H9 (cell line): ENCODE measurements around the gene OLIG3. TPM values are rescaled to one million over a fixed set of nuclear protein-coding genes. Genes with fewer than 3 reads are reported as not detected.

ENCODE experiments used
- DNase-seq: peaks from one replicate; pipeline ENCODE4 v3.0.0-alpha.2; 2017
- H2AFZ ChIP-seq: one replicate; pipeline ENCODE4 v1.6.1; 2013; ENCODE audit warnings: mild to moderate bottlenecking, low read length, control low read depth, moderate library complexity
- H2AK5ac ChIP-seq: 2 replicates; pipeline ENCODE4 v1.6.1; 2013; ENCODE audit warnings: low read length, control low read depth, mixed read lengths; ENCODE audit not compliant: insufficient read length
- H2BK120ac ChIP-seq: one replicate; pipeline ENCODE4 v1.6.1; 2013; ENCODE audit warnings: low read depth, mild to moderate bottlenecking, low read length, control low read depth, inconsistent platforms; ENCODE audit not compliant: poor library complexity, severe bottlenecking
- H2BK12ac ChIP-seq: 2 replicates; pipeline ENCODE4 v1.6.1; 2013; ENCODE audit warnings: low read length, control low read depth, mixed read lengths, low read depth; ENCODE audit not compliant: insufficient read length
- H2BK15ac ChIP-seq: 2 replicates; pipeline ENCODE4 v1.6.1; 2013; ENCODE audit warnings: low read depth, low read length, control low read depth
- H2BK20ac ChIP-seq: one replicate; pipeline ENCODE4 v1.6.1; 2013; ENCODE audit warnings: low read depth, mild to moderate bottlenecking, low read length, control low read depth, inconsistent platforms; ENCODE audit not compliant: poor library complexity, severe bottlenecking
- H2BK5ac ChIP-seq: 2 replicates; pipeline ENCODE4 v1.6.1; 2013; ENCODE audit warnings: low read length, control low read depth, mixed read lengths; ENCODE audit not compliant: insufficient read length
- H3K14ac ChIP-seq: 2 replicates; pipeline ENCODE4 v1.6.1; 2013; ENCODE audit warnings: low read length, control low read depth; ENCODE audit not compliant: insufficient read depth
- H3K18ac ChIP-seq: 2 replicates; pipeline ENCODE4 v1.6.1; 2013; ENCODE audit warnings: low read depth, mild to moderate bottlenecking, mixed read lengths, low read length, control low read depth; ENCODE audit not compliant: insufficient read length
- H3K23ac ChIP-seq: 2 replicates; pipeline ENCODE4 v1.6.1; 2013; ENCODE audit warnings: low read length, control low read depth, mixed read lengths, low read depth; ENCODE audit not compliant: insufficient read length
- H3K23me2 ChIP-seq: 2 replicates; pipeline ENCODE4 v1.6.1; 2013; ENCODE audit warnings: low read depth, mild to moderate bottlenecking, mixed read lengths, low read length, control low read depth; ENCODE audit not compliant: insufficient read length, poor library complexity, severe bottlenecking
- H3K27ac ChIP-seq: 2 replicates; pipeline ENCODE4 v1.5.1; 2013; ENCODE audit warnings: low read length, control low read depth, mixed read lengths, low read depth; ENCODE audit not compliant: insufficient read length
- H3K27me3 ChIP-seq: 2 replicates; pipeline ENCODE4 v1.6.1; 2013; ENCODE audit warnings: low read length, control low read depth, inconsistent platforms; ENCODE audit not compliant: insufficient read depth
- H3K4ac ChIP-seq: 2 replicates; pipeline ENCODE4 v1.6.1; 2013; ENCODE audit warnings: low read depth, mild to moderate bottlenecking, control low read depth, inconsistent platforms, low read length, moderate library complexity
- H3K4me1 ChIP-seq: 2 replicates; pipeline ENCODE4 v1.6.1; 2013; ENCODE audit warnings: low read length, control low read depth, inconsistent platforms; ENCODE audit not compliant: insufficient read depth
- H3K4me2 ChIP-seq: 2 replicates; pipeline ENCODE4 v1.6.1; 2013; ENCODE audit warnings: low read length, control low read depth, mixed read lengths; ENCODE audit not compliant: insufficient read length, insufficient read depth
- H3K56ac ChIP-seq: 2 replicates; pipeline ENCODE4 v1.6.1; 2013; ENCODE audit warnings: low read depth, mild to moderate bottlenecking, mixed read lengths, low read length, control low read depth; ENCODE audit not compliant: insufficient read length
- H3K79me1 ChIP-seq: 2 replicates; pipeline ENCODE4 v1.6.1; 2013; ENCODE audit warnings: low read depth, mild to moderate bottlenecking, moderate library complexity, low read length, control low read depth, inconsistent platforms; ENCODE audit not compliant: insufficient read depth, poor library complexity, severe bottlenecking
- H3K79me2 ChIP-seq: 2 replicates; pipeline ENCODE4 v1.6.1; 2013; ENCODE audit warnings: low read length, control low read depth, inconsistent platforms; ENCODE audit not compliant: insufficient read depth
- H3K9ac ChIP-seq: 2 replicates; pipeline ENCODE4 v1.6.1; 2013; ENCODE audit warnings: low read length, control low read depth, mixed read lengths; ENCODE audit not compliant: insufficient read length; ENCODE audit errors: extremely low read depth
- H3K9me3 ChIP-seq: one replicate; pipeline ENCODE4 v1.6.1; 2013; ENCODE audit warnings: low read depth, low read length, inconsistent platforms; ENCODE audit not compliant: control insufficient read depth
- H3T11ph ChIP-seq: one replicate; pipeline ENCODE4 v1.6.1; 2013; ENCODE audit warnings: mild to moderate bottlenecking, low read length, control low read depth, inconsistent platforms
- H4K20me1 ChIP-seq: one replicate; pipeline ENCODE4 v1.6.1; 2013; ENCODE audit not compliant: control insufficient read depth, insufficient read length, insufficient read depth
- H4K5ac ChIP-seq: 2 replicates; pipeline ENCODE4 v1.6.1; 2013; ENCODE audit warnings: low read depth, mild to moderate bottlenecking, mixed read lengths, low read length, control low read depth; ENCODE audit not compliant: insufficient read length
- H4K8ac ChIP-seq: replicated peaks from 2 replicates; pipeline ENCODE4 v1.6.1; 2013; ENCODE audit warnings: low read length, control low read depth, mixed read lengths, low read depth; ENCODE audit not compliant: insufficient read length
- H4K91ac ChIP-seq: 2 replicates; pipeline ENCODE4 v1.6.1; 2013; ENCODE audit warnings: low read depth, mild to moderate bottlenecking, moderate library complexity, mixed read lengths, low read length, control low read depth; ENCODE audit not compliant: insufficient read length
- H3K27ac Mint-ChIP-seq, 3 experiments: 2 replicates in 2 of 3; 3 replicates in 1 of 3; pipeline ENCODE4 v1.8.0; 2020 to 2021; ENCODE audit warnings: mixed read lengths in 3 of 3, mild to moderate bottlenecking in 1 of 3, moderate library complexity in 1 of 3
- H3K27me3 Mint-ChIP-seq: 2 replicates; pipeline ENCODE4 v1.8.0; 2021; ENCODE audit warnings: low read depth, mild to moderate bottlenecking, moderate library complexity, mixed read lengths
- H3K36me3 Mint-ChIP-seq, 3 experiments: 2 replicates in 2 of 3; 3 replicates in 1 of 3; pipeline ENCODE4 v1.8.0; 2020 to 2021; ENCODE audit warnings: low read depth in 3 of 3, mixed read lengths in 3 of 3; ENCODE audit not compliant: insufficient read depth in 1 of 3
- H3K4me1 Mint-ChIP-seq, 2 experiments: 2 replicates each; pipeline ENCODE4 v1.8.0; 2020; ENCODE audit warnings: mixed read lengths in 2 of 2
- H3K4me3 Mint-ChIP-seq, 2 experiments: 2 replicates in 1 of 2; 3 replicates in 1 of 2; pipeline ENCODE4 v1.8.0; 2020 to 2021; ENCODE audit warnings: mild to moderate bottlenecking in 2 of 2, mixed read lengths in 2 of 2, moderate library complexity in 1 of 2
- H3K9me3 Mint-ChIP-seq, 2 experiments: 2 replicates in 1 of 2; 3 replicates in 1 of 2; pipeline ENCODE4 v1.8.0; 2020; ENCODE audit warnings: mild to moderate bottlenecking in 2 of 2, mixed read lengths in 2 of 2, moderate library complexity in 1 of 2
- WGBS: extraction: QIAGEN DNeasy Blood & Tissue Kit; methylation state at CpG from one replicate; pipeline ENCODE4 v1.1.7; 2013; ENCODE audit warnings: missing lambda C conversion rate, low lambda C conversion rate, mixed read lengths; ENCODE audit not compliant: insufficient read length; ENCODE audit errors: extremely low coverage; 5-methylcytosine and 5-hydroxymethylcytosine counted together
- total RNA-seq: library from RNA; stranded (reverse); gene quantifications from 2 replicates; pipeline ENCODE4 v1.2.1, GENCODE V29; 2021
- TF ChIP-seq, protein P1 (sequence below): fragments of 200-600 bp; sonication (generic); conservative IDR thresholded peaks from 3 replicates; pipeline ENCODE4 v1.8.0; 2021; ENCODE audit warnings: antibody characterized with exemption, mild to moderate bottlenecking

OLIG3 gene
- total RNA-seq, 1 experiment from 2014 or later, result 0.22 TPM

DNA sequence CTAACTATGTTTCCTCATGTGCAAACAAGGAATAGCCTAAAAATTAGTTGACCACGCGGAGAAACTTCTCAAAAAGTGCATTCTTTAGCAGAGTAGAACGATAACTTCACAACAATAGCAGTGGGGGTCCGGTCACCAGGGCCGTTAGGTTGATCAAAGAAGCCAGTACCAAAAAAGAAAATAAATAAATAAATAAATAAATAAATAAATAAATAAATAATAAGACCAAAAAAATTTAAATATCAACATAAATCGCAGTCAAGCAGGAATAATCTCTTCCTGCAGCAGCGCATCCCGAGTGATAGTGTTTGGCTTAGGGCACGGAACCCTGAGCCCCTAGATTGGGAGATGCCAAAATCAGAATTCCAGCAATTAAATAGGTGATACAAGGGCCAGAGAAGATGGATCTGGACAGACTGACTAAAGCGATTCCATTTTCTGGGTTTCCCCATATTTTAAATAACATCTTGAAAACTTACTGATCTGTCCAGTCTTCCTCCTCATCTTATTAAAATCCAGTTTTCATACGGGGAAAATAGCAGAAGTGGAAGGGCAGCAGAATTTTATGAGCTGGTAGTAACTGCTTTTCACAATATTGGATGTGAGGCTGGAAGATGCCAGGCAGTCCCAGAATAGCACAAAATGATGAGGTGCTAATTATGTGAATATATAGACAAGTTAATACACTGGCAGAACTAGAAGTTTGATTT is 4.4 kb upstream of the OLIG3 start:
- H3K4me3 Mint-ChIP-seq, result peak overlapping the region; percentile 47 to 86
- Histone ChIP-seq H3K27ac (no peak overlapping the region), H3K4me2 (peak overlapping the region; percentile 81), H4K5ac (no peak overlapping the region), H2BK15ac (no peak overlapping the region), H3K23me2 (peaks cover 32% of the 10 kb centered on the region), H4K8ac (no peak overlapping the region), H3T11ph (no peak overlapping the region), H2AK5ac (no peak overlapping the region), H3K18ac (no peak overlapping the region), H3K79me1 (no peaks in the 10 kb centered on the region), H2BK120ac (no peak overlapping the region), H3K9me3 (no peaks in the 10 kb centered on the region), H3K4me1 (no peaks in the 10 kb centered on the region), H3K14ac (no peak overlapping the region), H3K79me2 (no peaks in the 10 kb centered on the region), H4K20me1 (no peaks in the 10 kb centered on the region), H3K23ac (no peak overlapping the region), H2BK5ac (no peak overlapping the region), H2BK20ac (no peak overlapping the region), H3K27me3 (peaks cover 55% of the 10 kb centered on the region), H4K91ac (no peak overlapping the region), H3K9ac (no peak overlapping the region), H3K56ac (no peak overlapping the region), H3K4ac (no peak overlapping the region), H2AFZ (no peak overlapping the region), H2BK12ac (no peak overlapping the region)
- H3K4me1 Mint-ChIP-seq, result peaks cover 39 to 42% of the 10 kb centered on the region in 2 experiments
- TF ChIP-seq, protein P1, sequence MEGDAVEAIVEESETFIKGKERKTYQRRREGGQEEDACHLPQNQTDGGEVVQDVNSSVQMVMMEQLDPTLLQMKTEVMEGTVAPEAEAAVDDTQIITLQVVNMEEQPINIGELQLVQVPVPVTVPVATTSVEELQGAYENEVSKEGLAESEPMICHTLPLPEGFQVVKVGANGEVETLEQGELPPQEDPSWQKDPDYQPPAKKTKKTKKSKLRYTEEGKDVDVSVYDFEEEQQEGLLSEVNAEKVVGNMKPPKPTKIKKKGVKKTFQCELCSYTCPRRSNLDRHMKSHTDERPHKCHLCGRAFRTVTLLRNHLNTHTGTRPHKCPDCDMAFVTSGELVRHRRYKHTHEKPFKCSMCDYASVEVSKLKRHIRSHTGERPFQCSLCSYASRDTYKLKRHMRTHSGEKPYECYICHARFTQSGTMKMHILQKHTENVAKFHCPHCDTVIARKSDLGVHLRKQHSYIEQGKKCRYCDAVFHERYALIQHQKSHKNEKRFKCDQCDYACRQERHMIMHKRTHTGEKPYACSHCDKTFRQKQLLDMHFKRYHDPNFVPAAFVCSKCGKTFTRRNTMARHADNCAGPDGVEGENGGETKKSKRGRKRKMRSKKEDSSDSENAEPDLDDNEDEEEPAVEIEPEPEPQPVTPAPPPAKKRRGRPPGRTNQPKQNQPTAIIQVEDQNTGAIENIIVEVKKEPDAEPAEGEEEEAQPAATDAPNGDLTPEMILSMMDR, result no peak
- peaks cover 97% of the 10 kb centered on the region for H3K27me3 Mint-ChIP-seq
- H3K27ac Mint-ChIP-seq, result no peak overlapping the region
- no peaks in the 10 kb centered on the region; a peak in 1 of 7 replicates for H3K36me3 Mint-ChIP-seq
- peaks cover 0 to 3% of the 10 kb centered on the region in 2 experiments; a peak in 1 of 5 replicates for H3K9me3 Mint-ChIP-seq
- DNase-seq, result no peak
- no CpG with 5 or more reads among the region's 11 CpGs for WGBS
